Measurements from ENCODE around the gene AP3B1.

AP3B1 gene

DNA sequence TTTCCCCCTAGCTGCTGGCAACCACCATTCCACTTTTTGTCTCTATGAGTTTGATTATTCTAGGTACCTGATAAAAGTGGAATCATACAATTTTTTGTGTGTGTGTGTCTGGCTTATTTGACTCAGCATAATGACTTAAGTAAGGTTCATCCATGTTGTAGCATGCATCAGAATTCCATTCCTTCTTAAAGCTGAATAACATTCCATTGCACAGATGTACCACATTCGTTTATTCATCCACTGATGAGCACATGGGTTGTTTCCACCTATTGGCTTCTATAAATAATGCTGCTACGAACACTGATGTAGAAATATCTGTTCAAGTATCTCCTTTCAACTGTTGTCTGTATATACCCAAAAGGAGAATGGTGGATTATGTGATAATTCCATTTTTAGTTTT is 33.7 kb downstream of the AP3B1 start:
- H3K4me3 ChIP-seq (ENCODE audit: insufficient read depth, low read length, poor library complexity, severe bottlenecking): no peak overlapping the region
- H4K20me1 ChIP-seq (ENCODE audit: low read depth, low read length): no peaks in the 10 kb centered on the region
- no peaks in the 10 kb centered on the region for H3K9me2 ChIP-seq (replicated peaks; ENCODE audit: insufficient read depth, low read length)
- no peak overlapping the region for H3K4me2 ChIP-seq (ENCODE audit: low read depth, low read length, poor library complexity, severe bottlenecking)
- no peak overlapping the region for H3K27ac ChIP-seq (ENCODE audit: low read depth, low read length)
- H3K27me3 ChIP-seq (ENCODE audit: low read length): no peaks in the 10 kb centered on the region
- no peaks in the 10 kb centered on the region for H3K9me3 ChIP-seq (ENCODE audit: insufficient read depth, low read length)
- H2AFZ ChIP-seq (ENCODE audit: low read depth, low read length, severe bottlenecking): no peak overlapping the region
- H3F3A ChIP-seq (ENCODE audit: insufficient read depth): no peaks in the 10 kb centered on the region
- H3K79me2 ChIP-seq (ENCODE audit: insufficient read depth, low read length): no peaks in the 10 kb centered on the region; the same call in none of the 2 replicates
- no peak overlapping the region for H3K9ac ChIP-seq (ENCODE audit: low read length)
- TF ChIP-seq, protein P1, sequence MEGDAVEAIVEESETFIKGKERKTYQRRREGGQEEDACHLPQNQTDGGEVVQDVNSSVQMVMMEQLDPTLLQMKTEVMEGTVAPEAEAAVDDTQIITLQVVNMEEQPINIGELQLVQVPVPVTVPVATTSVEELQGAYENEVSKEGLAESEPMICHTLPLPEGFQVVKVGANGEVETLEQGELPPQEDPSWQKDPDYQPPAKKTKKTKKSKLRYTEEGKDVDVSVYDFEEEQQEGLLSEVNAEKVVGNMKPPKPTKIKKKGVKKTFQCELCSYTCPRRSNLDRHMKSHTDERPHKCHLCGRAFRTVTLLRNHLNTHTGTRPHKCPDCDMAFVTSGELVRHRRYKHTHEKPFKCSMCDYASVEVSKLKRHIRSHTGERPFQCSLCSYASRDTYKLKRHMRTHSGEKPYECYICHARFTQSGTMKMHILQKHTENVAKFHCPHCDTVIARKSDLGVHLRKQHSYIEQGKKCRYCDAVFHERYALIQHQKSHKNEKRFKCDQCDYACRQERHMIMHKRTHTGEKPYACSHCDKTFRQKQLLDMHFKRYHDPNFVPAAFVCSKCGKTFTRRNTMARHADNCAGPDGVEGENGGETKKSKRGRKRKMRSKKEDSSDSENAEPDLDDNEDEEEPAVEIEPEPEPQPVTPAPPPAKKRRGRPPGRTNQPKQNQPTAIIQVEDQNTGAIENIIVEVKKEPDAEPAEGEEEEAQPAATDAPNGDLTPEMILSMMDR (IDR thresholded peaks at IDR 0.05; ENCODE audit: insufficient read depth, low read length, poor library complexity, severe bottlenecking): no peak
- no peak for TF ChIP-seq EZH2phosphoT487 (conservative IDR thresholded peaks at IDR 0.05; ENCODE audit: low read length)
- no peaks in the 10 kb centered on the region for H3K36me3 ChIP-seq (ENCODE audit: low read length)

DNA sequence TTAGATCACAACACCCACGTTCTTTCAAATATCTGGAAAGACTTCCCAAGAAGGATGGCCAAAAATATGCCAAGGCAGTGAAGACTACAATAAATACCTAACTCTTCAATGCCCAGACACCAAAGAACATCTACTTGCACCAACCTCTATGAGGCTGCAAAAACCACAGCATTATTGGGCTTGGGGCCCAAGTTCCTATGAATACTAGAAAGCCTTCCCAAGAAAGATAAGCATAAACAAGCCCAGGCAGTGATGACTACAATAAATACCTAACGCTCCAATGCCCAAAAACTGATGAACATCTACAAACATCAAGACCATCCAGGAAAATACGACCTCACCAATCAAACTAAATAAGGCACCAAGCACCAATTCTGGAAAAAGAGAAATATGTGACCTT is 41.3 kb downstream of the AP3B1 start:
- Histone ChIP-seq H3K9me2 (replicated peaks; ENCODE audit: insufficient read depth, low read length) (no peaks in the 10 kb centered on the region), H3K27me3 (ENCODE audit: low read length) (no peaks in the 10 kb centered on the region), H4K20me1 (ENCODE audit: low read depth, low read length) (no peaks in the 10 kb centered on the region), H2AFZ (ENCODE audit: low read depth, low read length, severe bottlenecking) (no peak overlapping the region), H3K9me3 (ENCODE audit: insufficient read depth, low read length) (no peaks in the 10 kb centered on the region), H3K4me3 (ENCODE audit: insufficient read depth, low read length, poor library complexity, severe bottlenecking) (no peak overlapping the region), H3K9ac (ENCODE audit: low read length) (no peak overlapping the region), H3K4me2 (ENCODE audit: low read depth, low read length, poor library complexity, severe bottlenecking) (no peak overlapping the region), H3K79me2 (ENCODE audit: insufficient read depth, low read length) (peaks cover 16% of the 10 kb centered on the region), H3K36me3 (ENCODE audit: low read length) (0 out of 2 replicates have a peak, but pooled peaks cover 7% of the 10 kb centered on the region), H3F3A (ENCODE audit: insufficient read depth) (no peaks in the 10 kb centered on the region), H3K27ac (ENCODE audit: low read depth, low read length) (no peak overlapping the region)
- TF ChIP-seq, protein P1 (IDR thresholded peaks at IDR 0.05; ENCODE audit: insufficient read depth, low read length, poor library complexity, severe bottlenecking): no peak
- no peak for TF ChIP-seq EZH2phosphoT487 (conservative IDR thresholded peaks at IDR 0.05; ENCODE audit: low read length)

GRCh38 chr5:78252715-78253114 is 41.8 kb downstream of the AP3B1 start:
- no peak overlapping the region for H3K4me2 ChIP-seq (ENCODE audit: low read depth, low read length, poor library complexity, severe bottlenecking)
- no peak for TF ChIP-seq EZH2phosphoT487 (conservative IDR thresholded peaks at IDR 0.05; ENCODE audit: low read length)
- TF ChIP-seq, protein P1 (IDR thresholded peaks at IDR 0.05; ENCODE audit: insufficient read depth, low read length, poor library complexity, severe bottlenecking): no peak
- H3F3A ChIP-seq (ENCODE audit: insufficient read depth): no peaks in the 10 kb centered on the region
- H3K79me2 ChIP-seq (ENCODE audit: insufficient read depth, low read length): peaks cover 16% of the 10 kb centered on the region
- no peaks in the 10 kb centered on the region for H4K20me1 ChIP-seq (ENCODE audit: low read depth, low read length)
- no peak overlapping the region for H2AFZ ChIP-seq (ENCODE audit: low read depth, low read length, severe bottlenecking)
- no peaks in the 10 kb centered on the region for H3K27me3 ChIP-seq (ENCODE audit: low read length)
- H3K9me2 ChIP-seq (replicated peaks; ENCODE audit: insufficient read depth, low read length): no peaks in the 10 kb centered on the region
- H3K9ac ChIP-seq (ENCODE audit: low read length): no peak overlapping the region
- no peak overlapping the region for H3K27ac ChIP-seq (ENCODE audit: low read depth, low read length)
- no peaks in the 10 kb centered on the region for H3K9me3 ChIP-seq (ENCODE audit: insufficient read depth, low read length)
- H3K4me3 ChIP-seq (ENCODE audit: insufficient read depth, low read length, poor library complexity, severe bottlenecking): no peak overlapping the region
- 0 out of 2 replicates have a peak, but pooled peaks cover 7% of the 10 kb centered on the region for H3K36me3 ChIP-seq (ENCODE audit: low read length)

Data from SU-DHL-6 (cell line).